Pulmonary artery endothelial cell (primary cell): ENCODE measurements around the gene ADD3. TPM values are rescaled to one million over a fixed set of nuclear protein-coding genes. Genes with fewer than 3 reads are reported as not detected.

ENCODE experiments used
- DNase-seq: peaks from one replicate; pipeline ENCODE4 v3.0.0-alpha.2; 2011; ENCODE audit warnings: low read depth, low spot score
- total RNA-seq: library from RNA; depleted of rRNA; stranded (reverse); fragments of >200 nt; gene quantifications from 2 replicates; pipeline ENCODE4 v1.2.3, GENCODE V29; 2014

Gene ADD3
- total RNA-seq, 1 donor from 2014 or later = 91.9 TPM

GRCh38 chr10:109998513-109998912 is 9.3 kb upstream of the ADD3 start:
- DNase-seq = no peak

- DNase-seq = no peak
Observed at GRCh38 chr10:110002801-110003523, 4.8 kb upstream of the ADD3 start.

GRCh38 chr10:110003524-110003885 is 4.3 kb upstream of the ADD3 start:
- DNase-seq = no peak

GRCh38 chr10:110005719-110006118 is 2.1 kb upstream of the ADD3 start:
- no peak for DNase-seq

- no peak for DNase-seq
Observed at GRCh38 chr10:110006358-110007160, 1.2 kb upstream of the ADD3 start.

- DNase-seq = no peak
Observed at GRCh38 chr10:110007161-110007700, 553 bp upstream of the ADD3 start.

- DNase-seq = no peak
Observed at GRCh38 chr10:110008518-110009339, 945 bp downstream of the ADD3 start.

GRCh38 chr10:110009736-110010475 is 2.1 kb downstream of the ADD3 start:
- DNase-seq = no peak

- DNase-seq = no peak
Observed at GRCh38 chr10:110010486-110011378, 2.9 kb downstream of the ADD3 start.

GRCh38 chr10:110011681-110012080 is 3.9 kb downstream of the ADD3 start:
- DNase-seq = no peak

- DNase-seq = no peak
Observed at GRCh38 chr10:110013630-110014293, 6.0 kb downstream of the ADD3 start.

GRCh38 chr10:110016039-110016438 is 8.3 kb downstream of the ADD3 start:
- DNase-seq = no peak

GRCh38 chr10:110017052-110017451 is 9.3 kb downstream of the ADD3 start:
- no peak for DNase-seq

- DNase-seq = no peak
Observed at GRCh38 chr10:110017907-110018306, 10.1 kb downstream of the ADD3 start.

- DNase-seq = no peak
Observed at GRCh38 chr10:110020265-110020664, 12.5 kb downstream of the ADD3 start.

- no peak for DNase-seq
Observed at GRCh38 chr10:110022716-110023504, 15.1 kb downstream of the ADD3 start.

GRCh38 chr10:110023785-110024465 is 16.1 kb downstream of the ADD3 start:
- no peak for DNase-seq

GRCh38 chr10:110029450-110029849 is 21.7 kb downstream of the ADD3 start:
- DNase-seq = no peak
